GM21526 (cell line): ENCODE results near the gene TFF3.

ENCODE experiments used
- ATAC-seq: cut with Tn5 transposase; IDR thresholded peaks from one replicate; pipeline ENCODE4 v1.9.1; 2021; ENCODE audit warnings: moderate library complexity; ENCODE audit not compliant: unreplicated experiment, low FRiP score

TFF3 gene

DNA sequence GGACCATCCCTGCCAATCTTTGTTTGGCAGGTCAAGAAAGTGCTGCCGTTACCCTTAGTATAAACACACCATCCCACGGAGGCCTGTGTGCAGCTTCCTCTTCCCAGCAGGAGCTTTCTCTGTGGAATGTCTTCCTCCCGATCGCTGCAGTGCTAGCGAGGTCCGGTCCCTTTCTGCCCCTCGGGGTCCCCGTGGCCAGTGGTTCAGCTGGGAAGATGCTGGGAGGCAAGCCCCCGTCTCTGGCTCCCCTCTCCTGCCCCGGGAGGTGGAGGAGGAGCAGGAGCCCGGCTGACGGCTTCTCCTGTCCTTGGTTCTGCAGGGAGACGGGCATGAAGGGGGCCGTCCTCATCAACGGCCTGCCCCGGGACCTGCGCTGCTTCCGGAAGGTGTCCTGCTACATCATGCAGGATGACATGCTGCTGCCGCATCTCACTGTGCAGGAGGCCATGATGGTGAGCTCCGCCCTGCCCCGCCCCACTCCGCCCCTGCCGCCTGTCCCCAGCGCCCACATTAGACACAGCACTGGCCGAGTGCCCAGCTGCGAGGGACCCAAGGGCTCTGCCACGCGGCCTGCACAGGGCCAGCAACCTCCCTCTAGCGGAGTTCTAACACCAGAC is 42.1 kb downstream of the TFF3 start:
- no peak for ATAC-seq

- no peak for ATAC-seq
Observed at GRCh38 chr21:42272109-42272962, 42.9 kb downstream of the TFF3 start.

DNA sequence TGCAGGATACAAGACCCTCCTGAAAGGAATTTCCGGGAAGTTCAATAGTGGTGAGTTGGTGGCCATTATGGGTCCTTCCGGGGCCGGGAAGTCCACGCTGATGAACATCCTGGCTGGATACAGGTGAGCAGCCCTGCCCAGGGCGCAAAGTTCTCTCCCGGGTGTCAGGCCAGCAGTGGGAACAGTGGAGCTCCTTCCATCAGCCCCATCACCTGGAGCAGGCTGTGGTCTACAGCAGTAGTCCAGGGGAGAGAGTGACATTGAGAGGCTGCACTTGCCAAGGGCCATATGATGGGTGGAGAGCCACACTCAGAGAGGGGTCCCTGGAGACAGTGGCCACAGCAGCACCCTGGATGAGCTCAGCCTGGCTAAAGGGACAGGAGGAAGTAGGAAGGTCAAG is 44.1 kb downstream of the TFF3 start:
- no peak for ATAC-seq

DNA sequence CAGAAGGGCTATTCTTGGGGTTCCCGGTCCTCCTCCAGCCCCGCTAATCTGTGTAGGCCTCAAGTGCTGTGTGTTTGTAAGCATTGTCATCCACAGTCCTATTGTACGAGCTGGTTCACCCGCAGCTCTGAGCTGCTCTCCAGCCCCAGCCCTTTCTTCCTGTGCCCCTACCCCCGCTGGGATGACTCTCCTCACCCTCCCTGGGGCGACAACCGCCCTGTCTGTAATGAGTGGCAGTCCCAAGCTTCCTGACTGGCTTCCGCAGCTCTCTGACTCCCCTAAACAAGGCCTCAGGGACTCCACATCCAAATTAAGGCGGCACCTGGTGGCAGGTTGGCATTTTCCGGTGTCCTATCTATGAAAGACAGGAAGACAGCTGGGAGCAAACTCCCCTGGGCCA is 45.8 kb downstream of the TFF3 start:
- no peak for ATAC-seq

GRCh38 chr21:42266971-42267556 is 48.1 kb downstream of the TFF3 start:
- no peak for ATAC-seq

DNA sequence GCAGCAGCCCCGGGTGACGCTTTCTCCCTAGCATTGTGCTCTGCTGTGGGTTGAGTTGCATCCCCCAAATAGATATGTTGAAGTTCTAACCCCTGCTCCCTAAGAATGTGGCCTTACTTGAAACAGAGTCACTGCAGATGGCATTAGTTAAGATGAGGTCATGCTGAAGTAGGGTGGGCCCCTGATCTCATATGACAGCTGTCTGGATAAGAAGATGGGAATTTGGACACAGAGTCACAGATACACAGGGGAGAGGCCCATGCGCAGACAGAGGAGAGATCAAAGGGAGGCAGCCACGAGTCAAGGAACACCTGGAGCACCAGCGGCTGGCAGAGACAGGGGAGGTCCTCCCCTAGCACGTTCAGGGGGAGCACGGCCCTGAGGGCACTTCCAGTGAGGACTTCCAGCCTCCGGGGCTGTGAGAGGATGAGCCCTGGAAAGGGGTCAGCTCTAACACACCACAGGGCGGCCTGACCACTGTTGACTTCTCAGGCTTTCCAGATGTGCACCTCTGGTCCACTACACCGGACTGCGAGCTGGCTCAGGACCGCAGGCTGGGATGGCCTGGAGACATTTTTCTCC is 49.9 kb downstream of the TFF3 start:
- no peak for ATAC-seq

DNA sequence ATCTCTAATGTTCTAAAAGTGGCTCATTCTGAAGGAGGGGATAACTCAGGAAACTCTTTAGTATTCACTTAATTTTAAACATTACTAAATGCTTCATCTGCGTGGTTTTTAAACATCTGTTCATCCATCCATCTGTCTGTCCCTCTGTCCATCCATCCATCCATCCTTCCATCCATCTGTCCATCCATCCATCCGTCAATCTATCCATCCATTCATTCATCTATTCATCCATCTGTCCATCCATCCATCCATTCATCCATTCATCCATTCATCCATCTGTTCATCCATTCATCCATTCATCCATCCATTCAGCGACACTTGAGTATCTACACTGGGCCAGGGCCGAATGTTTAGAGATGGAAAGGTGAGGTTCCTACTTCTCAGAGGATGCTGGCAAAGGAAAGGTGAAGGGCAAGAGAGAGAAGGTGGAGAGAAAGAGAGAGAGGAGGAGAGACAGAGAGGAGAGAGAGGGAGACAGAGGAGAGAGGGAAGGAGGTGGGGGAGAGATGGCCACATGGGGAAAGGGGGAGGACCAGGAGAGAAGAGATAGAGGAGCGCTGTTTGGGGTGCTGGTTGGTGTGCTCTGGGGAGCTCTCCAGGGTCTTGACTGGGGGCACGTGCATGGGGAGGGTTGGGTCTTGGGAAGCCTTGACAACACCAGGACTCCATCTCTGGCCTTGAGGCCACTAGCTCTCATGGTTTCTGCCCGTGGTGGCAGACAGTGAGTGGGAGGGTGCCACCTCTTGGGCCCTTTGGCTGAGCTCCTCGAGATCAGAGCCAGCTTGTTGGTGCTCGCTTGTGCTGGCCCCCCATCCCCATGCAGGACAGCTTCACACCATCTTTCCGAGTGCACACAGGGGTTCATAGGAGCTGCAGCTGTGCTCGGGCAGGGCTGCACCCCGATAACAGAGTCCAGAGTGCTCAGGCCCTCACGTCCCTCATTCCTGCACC is 50.7 kb downstream of the TFF3 start:
- no peak for ATAC-seq

DNA sequence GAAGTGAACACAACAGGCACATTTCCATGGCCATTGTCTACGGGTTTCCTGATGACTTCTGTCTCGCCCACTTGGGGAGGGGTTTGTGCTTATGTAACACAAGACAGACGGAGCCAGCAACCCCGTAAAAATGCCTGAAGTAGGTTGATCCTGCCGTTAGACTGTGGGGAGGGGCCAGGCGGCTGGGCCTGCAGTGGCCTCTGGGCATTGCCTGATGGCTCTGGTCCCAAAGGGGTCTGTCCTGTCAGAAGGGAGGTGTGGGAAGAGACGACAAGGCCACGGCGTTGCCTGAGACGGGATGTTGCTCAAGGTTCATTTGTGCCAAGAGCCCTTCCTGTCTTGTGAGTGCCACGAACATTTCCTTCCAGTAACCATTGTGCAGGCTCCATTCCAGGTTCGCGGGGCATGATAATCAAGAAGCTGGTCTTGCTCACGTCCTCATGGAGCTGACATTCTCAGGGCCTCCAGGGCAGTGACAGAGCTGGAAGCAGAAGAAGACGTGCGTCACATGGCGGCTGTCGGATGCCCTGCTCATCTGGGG is 51.5 kb downstream of the TFF3 start:
- ATAC-seq = no peak

DNA sequence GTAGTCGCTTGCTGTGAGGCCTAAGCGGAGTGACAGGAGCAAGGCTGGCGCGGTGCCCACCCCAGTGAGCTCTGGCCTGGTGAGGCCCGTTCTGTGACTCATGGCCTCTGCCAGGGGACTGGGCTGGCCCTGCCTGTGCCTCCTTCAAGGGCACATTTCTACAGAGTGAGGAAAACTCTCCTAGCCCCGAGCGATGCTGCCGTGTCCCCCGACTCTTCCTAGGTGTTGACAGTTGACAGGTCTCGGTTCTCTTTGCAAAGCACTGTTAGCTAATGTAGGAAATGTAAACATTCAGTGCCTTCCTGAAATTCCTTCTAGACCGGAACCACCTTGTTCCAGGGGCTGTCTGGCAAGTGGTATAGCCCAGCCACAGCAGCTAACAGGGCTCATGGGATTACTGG is 52.4 kb downstream of the TFF3 start:
- no peak for ATAC-seq

DNA sequence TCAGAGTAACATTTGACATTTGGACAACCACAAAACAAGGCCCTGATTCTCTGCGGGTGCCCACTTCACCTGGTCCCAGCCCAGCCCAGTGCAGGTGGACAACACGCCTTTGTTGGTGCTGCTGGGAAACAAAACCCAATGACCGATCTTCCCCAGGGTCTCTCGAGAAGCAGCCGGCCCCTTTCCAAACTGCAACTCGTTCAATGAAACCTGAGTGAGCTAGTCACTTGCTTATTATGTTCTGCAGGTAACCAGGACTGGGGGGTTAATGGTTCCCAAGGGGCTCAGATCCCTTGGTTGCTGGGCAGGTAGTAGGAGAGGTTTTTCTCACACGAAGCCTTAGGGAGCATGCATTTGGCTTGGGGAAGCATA is 53.4 kb downstream of the TFF3 start:
- ATAC-seq = no peak
